Stimulated activated naive CD8-positive, alpha-beta T cell treated with anti-CD3 and anti-CD28 coated beads, Interleukin-15, amount 100 ng/mL, for 72 hours (primary cell): ENCODE data around the gene IRS2.

ENCODE experiments used
- ATAC-seq: fragments of 150-1000 bp; cut with Tn5 transposase; 2 replicates; pipeline ENCODE4 v1.10.0; 2021; ENCODE audit warnings: mild to moderate bottlenecking, moderate library complexity
- DNase-seq, 2 donors: peaks; one replicate each; pipeline ENCODE4 v3.0.0; 2021 to 2022
- H3K27ac Mint-ChIP-seq, 2 donors: one replicate each; pipeline ENCODE4 v1.8.0; 2022; ENCODE audit warnings: mild to moderate bottlenecking in 2 of 2, mixed read lengths in 2 of 2, moderate library complexity in 2 of 2
- H3K27me3 Mint-ChIP-seq: one replicate; pipeline ENCODE4 v1.8.0; 2022; ENCODE audit warnings: mixed read lengths
- H3K4me1 Mint-ChIP-seq: one replicate; pipeline ENCODE4 v1.8.0; 2022; ENCODE audit warnings: mild to moderate bottlenecking, mixed read lengths
- H3K4me3 Mint-ChIP-seq, 2 donors: one replicate each; pipeline ENCODE4 v1.8.0; 2022; ENCODE audit warnings: mild to moderate bottlenecking in 2 of 2, mixed read lengths in 2 of 2, moderate library complexity in 1 of 2
- H3K9me3 Mint-ChIP-seq, 2 donors: one replicate each; pipeline ENCODE4 v1.8.0; 2022; ENCODE audit warnings: mixed read lengths in 2 of 2

IRS2 gene

DNA sequence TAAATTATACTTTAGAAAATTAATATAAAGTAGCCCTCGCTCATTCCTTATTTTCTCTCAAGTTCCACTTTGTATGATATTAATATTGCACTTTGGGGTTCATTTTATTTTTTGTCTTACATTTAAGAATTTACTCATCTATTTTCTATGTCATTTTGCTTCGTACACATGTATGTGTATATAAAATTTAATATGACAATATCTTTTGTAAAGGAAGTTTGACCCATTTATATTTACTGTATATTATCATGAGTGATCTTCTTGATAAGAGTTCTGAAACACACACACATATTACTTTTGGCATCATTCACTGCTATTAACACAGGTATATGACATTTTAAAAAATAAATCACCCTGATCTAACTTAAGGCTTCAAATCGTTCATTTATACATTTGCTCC, 83.1 kb downstream of the IRS2 start:
- no peak overlapping the region for H3K27ac Mint-ChIP-seq
- H3K27me3 Mint-ChIP-seq, result peaks cover 35% of the 10 kb centered on the region
- no peak for ATAC-seq
- H3K4me3 Mint-ChIP-seq, result no peak overlapping the region
- DNase-seq, result no peak
- peaks cover 23% of the 10 kb centered on the region for H3K4me1 Mint-ChIP-seq
- H3K9me3 Mint-ChIP-seq, result no peaks in the 10 kb centered on the region
